Heart right ventricle (tissue), 16 donors: Measurements from ENCODE around the gene CHRNA9. TPM values are rescaled to one million over a fixed set of nuclear protein-coding genes. Genes with fewer than 3 reads are reported as not detected.

ENCODE experiments used
- ATAC-seq, 8 donors: fragments of 200-7000 bp; cut with Tn5 transposase; one replicate each; pipeline ENCODE4 v1.9.1; 2020; ENCODE audit warnings: mild to moderate bottlenecking in 8 of 8, moderate library complexity in 8 of 8, moderate number of reproducible peaks in 1 of 8
- DNase-seq, 2 donors: peaks; one replicate each; pipeline ENCODE4 v3.0.0-alpha.2; 2020
- H3K27ac ChIP-seq, 10 donors: fragments of 200-600 bp; sonication (generic) in 2 of 10; one replicate each; pipeline versions ENCODE4 v1.5.0 to v1.8.0; 2020 to 2022; ENCODE audit warnings: mild to moderate bottlenecking in 3 of 10
- H3K27me3 ChIP-seq, 7 donors: fragments of 200-600 bp; one replicate each; pipeline ENCODE4 v1.8.0; 2021 to 2022; ENCODE audit warnings: mild to moderate bottlenecking in 2 of 7
- H3K36me3 ChIP-seq, 9 donors: fragments of 200-600 bp; sonication (generic) in 1 of 9; one replicate each; pipeline versions ENCODE4 v1.5.0 to v1.8.0; 2020 to 2022; ENCODE audit warnings: mild to moderate bottlenecking in 2 of 9
- H3K4me1 ChIP-seq, 9 donors: fragments of 200-600 bp; sonication (generic) in 1 of 9; one replicate each; pipeline versions ENCODE4 v1.5.0 to v1.8.0; 2020 to 2022; ENCODE audit warnings: mild to moderate bottlenecking in 4 of 9
- H3K4me3 ChIP-seq, 10 donors: fragments of 200-600 bp; sonication (generic) in 2 of 10; one replicate each; pipeline versions ENCODE4 v1.5.0 to v1.8.0; 2020 to 2022; ENCODE audit warnings: mild to moderate bottlenecking in 7 of 10, moderate library complexity in 2 of 10
- H3K9me3 ChIP-seq, 11 donors: fragments of 200-600 bp in 10 of 11; sonication (generic) in 2 of 11; one replicate each; pipeline versions ENCODE4 v1.5.0 to v1.8.0; 2013 to 2022; ENCODE audit warnings: mild to moderate bottlenecking in 2 of 11, control low read depth in 1 of 11, moderate library complexity in 1 of 11
- CTCF ChIP-seq, 9 donors: fragments of 200-600 bp; sonication (generic) in 2 of 9; IDR thresholded peaks; one replicate each; pipeline versions ENCODE4 v1.5.0 to v1.8.0; 2021 to 2022; ENCODE audit warnings: antibody characterized with exemption in 9 of 9, mild to moderate bottlenecking in 5 of 9, moderate library complexity in 1 of 9
- WGBS, 2 donors: extraction: QIAGEN DNeasy Blood & Tissue Kit; methylation state at CpG; one replicate each; pipeline ENCODE4 v1.1.7; 2013; ENCODE audit warnings: inconsistent platforms in 1 of 2; 5-methylcytosine and 5-hydroxymethylcytosine counted together
- intact Hi-C, 10 donors: fragments of 100-400 bp; cut with DNase I; formaldehyde crosslinking; loops; one replicate each; pipeline versions ENCODE4 v1.11.1 to v1.14.2; 2022
- polyA plus RNA-seq, 2 donors: library from polyadenylated mRNA; stranded (reverse); fragments of 200-250 nt; gene quantifications; one replicate each; pipeline ENCODE4 v1.2.3, GENCODE V29; 2013
- total RNA-seq, 10 donors: library from RNA; stranded (reverse); fragmentation: NEBNext Ultra II Directional in 3 of 10; extraction: Animal tissue kit (Norgen Biotek cat#: 25700) in 3 of 10; gene quantifications; one replicate each; pipeline versions ENCODE4 v1.2.1 to v1.2.4, GENCODE V29; 2021 to 2023
- donor health status: Arrhythmogenic right ventricular cardiomyopathy.
- donor health status: ischemic (EF 13 %, LVEDD 7.1; RV severe dilation, severe dysfunction).
- donor health status: healthy with polysubstance abuse.
- donor health status: DM: no; HTN: yes; CAD: no.
- donor health status: DM: no; HTN: no; CAD: no.
- donor health status: ischemic (EF 25% LVEDD 6.9; RV normal size, moderate dysfunction).
- donor health status: ischemic (EF 25% LVEDD 5.7; RV mildly dilated, moderate dysfunction).
- donor health status: healthy.
- donor health status: DM: yes; HTN: yes; CAD: no.
- donor health status: Ischemic cardiomyopathy.
- donor health status: ischemic (EF 35%, LVEDD 5.7; RV mildly dilated, moderate dysfunction).
- donor health status: nonischemic (EF 11% LVEDD 7.7; RV severe dilation, severe dysfunction).
- donor health status: DM: yes; HTN: yes; CAD: no.
- donor health status: PGD.
- donor health status: ischemic (EF 29% LVEDD 5.4; RV normal size, mild dysfunction).
- donor health status: nonischemic (EF 23%, LVEDD 6.1; RV moderate dilation, normal function).

The CHRNA9 gene
- total and polyA plus RNA-seq, 12 donors, result not detected

- Histone ChIP-seq H3K9me3 (peaks cover 0 to 4% (median 0%) of the 10 kb centered on the region in 11 donors), H3K27ac (no peak overlapping the region), H3K4me1 (no peaks in the 10 kb centered on the region), H3K36me3 (no peaks in the 10 kb centered on the region), H3K27me3 (peaks cover 0 to 3% (median 0%) of the 10 kb centered on the region in 7 donors), H3K4me3 (no peak overlapping the region)
- WGBS, 2 donors, result 76 to 79% methylated on average over 2 of the region's 2 CpGs
- ATAC-seq, result no peak
- TF ChIP-seq CTCF (IDR thresholded peaks at IDR 0.05), result no peak
- intact Hi-C loops, result no loop called here
- no peak for DNase-seq
Observed at GRCh38 chr4:40348000-40348399, 12.9 kb downstream of the CHRNA9 start.

- Histone ChIP-seq H3K4me1 (no peaks in the 10 kb centered on the region), H3K27ac (no peak overlapping the region), H3K27me3 (peaks cover 0 to 3% (median 0%) of the 10 kb centered on the region in 7 donors), H3K4me3 (no peak overlapping the region), H3K36me3 (no peaks in the 10 kb centered on the region), H3K9me3 (peaks cover 0 to 4% (median 0%) of the 10 kb centered on the region in 11 donors)
- intact Hi-C loops, result no loop called here
- 53 to 64% methylated on average over 5 of the region's 5 CpGs for WGBS, 2 donors
- TF ChIP-seq CTCF (IDR thresholded peaks at IDR 0.05), result no peak
- DNase-seq (no peak), ATAC-seq (no peak)
Observed at GRCh38 chr4:40349561-40350198, 14.5 kb downstream of the CHRNA9 start.

- no peak for ATAC-seq
- no peak for DNase-seq
- 97 to 99% methylated on average over 4 of the region's 4 CpGs for WGBS, 2 donors
- intact Hi-C loops, result no loop called here
- peaks cover 0 to 4% (median 0%) of the 10 kb centered on the region in 11 donors for H3K9me3 ChIP-seq
- H3K36me3 ChIP-seq, result no peaks in the 10 kb centered on the region
- H3K27me3 ChIP-seq, result peaks cover 0 to 3% (median 0%) of the 10 kb centered on the region in 7 donors
- H3K4me3 ChIP-seq, result no peak overlapping the region
- H3K4me1 ChIP-seq, result no peaks in the 10 kb centered on the region
- TF ChIP-seq CTCF (IDR thresholded peaks at IDR 0.05), result no peak
- no peak overlapping the region for H3K27ac ChIP-seq
Observed at GRCh38 chr4:40350627-40351227, 15.6 kb downstream of the CHRNA9 start.

GRCh38 chr4:40354158-40354557 is 19.0 kb downstream of the CHRNA9 start:
- DNase-seq, result no peak
- H3K4me3 ChIP-seq, result no peak overlapping the region
- no peaks in the 10 kb centered on the region for H3K9me3 ChIP-seq
- ATAC-seq, result no peak
- no peaks in the 10 kb centered on the region for H3K36me3 ChIP-seq
- no peak for TF ChIP-seq CTCF (IDR thresholded peaks at IDR 0.05)
- no peaks in the 10 kb centered on the region for H3K4me1 ChIP-seq
- WGBS, 2 donors, result 92% methylated on average over 11 of the region's 11 CpGs
- H3K27ac ChIP-seq, result no peak overlapping the region
- intact Hi-C loops, result no loop called here
- peaks cover 0 to 4% (median 0%) of the 10 kb centered on the region in 7 donors for H3K27me3 ChIP-seq
